Fibroblast of peridontal ligament (primary cell): ENCODE results near the gene HGS.

Experiments used
- DNase-seq: peaks from one replicate; pipeline ENCODE4 v3.0.0-alpha.2; 2010; ENCODE audit errors: extremely low read depth

Gene HGS

GRCh38 chr17:81684442-81684911 lies 666 bp downstream of the HGS start:
- peak; percentile 76 for DNase-seq

- DNase-seq, result peak; percentile 35
Observed at GRCh38 chr17:81685108-81685507, 1.3 kb downstream of the HGS start.

GRCh38 chr17:81686614-81687013 lies 2.8 kb downstream of the HGS start:
- no peak for DNase-seq

GRCh38 chr17:81687770-81688541 lies 4.1 kb downstream of the HGS start:
- no peak for DNase-seq

- DNase-seq, result no peak
Observed at GRCh38 chr17:81688616-81689015, 4.8 kb downstream of the HGS start.

GRCh38 chr17:81690066-81690465 lies 6.3 kb downstream of the HGS start:
- DNase-seq, result no peak

GRCh38 chr17:81690549-81690948 lies 6.7 kb downstream of the HGS start:
- DNase-seq, result no peak

- no peak for DNase-seq
Observed at GRCh38 chr17:81691196-81691595, 7.4 kb downstream of the HGS start.

GRCh38 chr17:81691608-81692007 lies 7.8 kb downstream of the HGS start:
- DNase-seq, result no peak

GRCh38 chr17:81693509-81694210 lies 9.8 kb downstream of the HGS start:
- DNase-seq, result no peak

- no peak for DNase-seq
Observed at GRCh38 chr17:81694810-81695209, 11.0 kb downstream of the HGS start.

GRCh38 chr17:81695211-81695610 lies 11.4 kb downstream of the HGS start:
- no peak for DNase-seq

GRCh38 chr17:81695801-81696200 lies 12.0 kb downstream of the HGS start:
- no peak for DNase-seq

GRCh38 chr17:81696218-81696941 lies 12.6 kb downstream of the HGS start:
- DNase-seq, result no peak

GRCh38 chr17:81697261-81698044 lies 13.6 kb downstream of the HGS start:
- no peak for DNase-seq

GRCh38 chr17:81700353-81701287 lies 16.8 kb downstream of the HGS start:
- no peak for DNase-seq

- no peak for DNase-seq
Observed at GRCh38 chr17:81701288-81702071, 17.7 kb downstream of the HGS start.

GRCh38 chr17:81702934-81703746 lies 19.3 kb downstream of the HGS start, which contains the start of gene MRPL12:
MRPL12 (plus strand) TSS chr17:81703367; CDS start chr17:81703502, 135 bp downstream.
- DNase-seq, result peak; percentile 88
